Right lung (tissue), 10 donors: Measurements from ENCODE around the gene OR2A25. TPM values are rescaled to one million over a fixed set of nuclear protein-coding genes. Genes with fewer than 3 reads are reported as not detected.
"Not testable (repeated sequence)": the region's sequence is repeated elsewhere in the genome, so short reads cannot be mapped to it uniquely, and the experiment has no call there.

Experiments used
- DNase-seq, 2 donors: peaks; one replicate each; pipeline ENCODE4 v3.0.0-alpha.2; 2013
- long read RNA-seq, 8 donors: transcript quantifications; one replicate each; lab custom pipeline, GENCODE V29; 2026
- polyA plus RNA-seq, 5 donors: library from polyadenylated mRNA; unstranded; fragments of 120-200 nt; gene quantifications; one replicate each; pipeline versions ENCODE4 v1.2.1 to v1.2.3, GENCODE V29; 2013; ENCODE audit warnings: inconsistent platforms in 1 of 5, low replicate concordance in 1 of 5; ENCODE audit not compliant: insufficient read length in 5 of 5, insufficient read depth in 1 of 5

OR2A25 gene, protein sequence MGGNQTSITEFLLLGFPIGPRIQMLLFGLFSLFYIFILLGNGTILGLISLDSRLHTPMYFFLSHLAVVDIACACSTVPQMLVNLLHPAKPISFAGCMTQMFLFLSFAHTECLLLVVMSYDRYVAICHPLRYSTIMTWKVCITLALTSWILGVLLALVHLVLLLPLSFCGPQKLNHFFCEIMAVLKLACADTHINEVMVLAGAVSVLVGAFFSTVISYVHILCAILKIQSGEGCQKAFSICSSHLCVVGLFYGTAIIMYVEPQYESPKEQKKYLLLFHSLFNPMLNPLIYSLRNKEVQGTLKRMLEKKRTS
- under 1 TPM in 2 of 5 donors, not detected in 3; 0.06 to 0.12 TPM for polyA plus RNA-seq
- long read RNA-seq, donor 1, partial matches to known transcripts = 0 of 2 reads
- long read RNA-seq, donor 1, other reads (novel, unspliced or antisense) = 0 of 2 reads
- long read RNA-seq, donor 2 = 0 reads
- long read RNA-seq, donor 3 = 0 reads
- long read RNA-seq, donor 4 = 0 reads
- long read RNA-seq, donor 5 = 0 reads
- long read RNA-seq, donor 6 = 0 reads
- long read RNA-seq, donor 7 = 0 reads
- long read RNA-seq, donor 8 = 0 reads

DNA sequence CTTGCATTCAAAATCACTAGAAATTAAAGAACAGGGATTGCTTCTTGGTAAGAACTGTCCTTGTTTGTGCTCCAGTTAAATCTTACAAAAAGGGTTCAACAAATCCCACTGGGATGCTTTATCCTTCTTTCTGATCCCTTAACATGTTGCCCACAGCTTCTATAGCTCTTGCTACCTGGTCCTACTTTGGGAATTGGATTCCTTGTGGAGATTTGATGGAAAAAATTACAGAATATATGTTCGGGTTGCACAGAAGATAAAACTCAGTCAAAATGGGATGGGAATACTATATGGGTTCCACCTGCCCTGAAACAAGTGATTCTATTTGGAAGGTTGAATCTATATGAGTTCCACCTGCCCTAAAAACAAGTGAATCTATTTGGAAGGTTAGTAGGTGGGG lies at the start of gene OR2A25:
TSS of gene OR2A25 (plus strand) at position 301 of the 400 bp plus-strand sequence. CDS start 4,409 bp downstream, outside the sequence.
- no peak for DNase-seq

DNA sequence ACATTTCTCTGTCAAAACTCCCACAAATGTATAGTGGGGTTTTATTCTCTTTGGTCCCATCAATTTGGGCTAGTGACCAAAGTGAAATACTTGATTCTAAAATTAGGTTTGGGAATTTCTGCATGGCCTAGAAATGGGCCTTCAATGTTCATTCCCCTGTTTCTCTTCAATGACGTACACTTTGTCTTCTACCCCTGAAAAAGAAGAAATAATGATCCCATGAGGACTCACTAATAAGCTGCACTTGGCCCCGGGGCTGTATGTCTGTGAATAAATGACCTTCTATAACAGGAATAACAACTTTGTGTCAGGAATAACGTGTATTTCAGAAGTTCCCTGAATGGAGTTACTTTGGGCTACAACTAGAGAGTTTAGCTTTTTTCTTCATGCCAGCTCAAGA lies 49.3 kb upstream of the OR2A25 start:
- no peak for DNase-seq

DNA sequence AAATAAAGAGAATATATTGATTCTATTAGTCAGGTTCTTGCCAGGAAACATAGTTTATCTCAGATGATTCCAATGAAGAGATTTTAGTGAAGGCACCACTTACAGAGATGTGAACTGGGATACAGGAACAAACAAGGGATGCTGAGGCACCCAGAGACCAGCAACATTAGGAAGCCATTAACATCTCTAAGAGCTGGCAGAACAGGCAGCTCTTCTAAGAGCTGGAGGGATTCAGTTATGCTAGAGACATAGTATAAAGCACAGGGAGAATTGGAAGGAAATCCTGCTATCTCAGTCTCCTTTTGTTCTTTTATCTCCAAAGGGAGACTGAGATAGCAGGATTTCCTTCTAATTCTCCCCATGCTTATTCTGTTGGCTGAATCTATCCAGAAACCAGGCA lies 47.4 kb upstream of the OR2A25 start:
- DNase-seq = no peak

DNA sequence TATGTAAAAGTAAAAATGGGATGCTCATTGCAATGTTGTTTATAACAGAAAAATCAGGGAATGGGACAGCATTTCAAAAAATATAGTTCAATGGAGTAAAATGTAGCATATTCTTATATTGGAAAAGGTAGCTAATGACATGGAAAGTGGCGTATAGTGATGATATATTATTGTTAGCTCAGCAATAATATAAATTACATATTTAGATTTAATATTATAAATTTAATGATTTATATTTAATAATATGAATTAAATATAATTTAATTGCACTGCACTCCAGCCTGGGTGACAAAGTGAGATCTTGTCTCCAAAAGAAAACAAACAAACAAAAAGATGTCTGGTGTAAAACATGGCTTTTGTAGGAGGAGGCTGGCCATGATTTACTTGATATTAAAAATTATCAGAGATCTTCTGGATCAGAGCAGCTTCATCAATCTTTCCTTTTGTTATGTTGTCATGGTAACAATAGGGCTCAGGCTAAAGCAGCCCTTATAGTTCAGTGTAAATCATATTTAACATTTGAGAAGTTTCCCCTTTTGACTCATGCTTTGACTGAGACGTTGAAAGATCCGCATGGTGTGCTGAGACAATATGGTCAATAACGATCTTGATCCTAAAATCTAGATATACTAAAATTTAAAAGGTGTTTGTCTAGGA lies 46.3 kb upstream of the OR2A25 start:
- no peak for DNase-seq

DNA sequence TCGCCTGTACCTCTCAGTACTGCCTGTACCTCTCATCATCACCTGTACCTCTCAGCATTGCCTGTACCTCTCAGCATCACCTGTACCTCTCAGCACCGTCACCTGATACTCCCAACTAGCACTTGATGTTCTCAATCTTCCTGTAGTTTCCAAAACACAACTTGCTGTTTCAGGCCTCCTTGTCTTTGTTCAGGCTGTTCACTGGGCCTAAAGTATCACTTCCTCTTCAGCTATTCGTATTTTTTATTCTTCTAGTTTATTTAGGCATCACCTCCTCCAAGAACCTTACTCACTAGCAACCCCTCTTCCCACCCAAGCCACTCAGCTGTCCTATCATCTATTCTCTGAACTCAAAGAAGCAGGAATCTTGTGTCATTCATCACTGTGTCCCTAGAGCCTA lies 45.4 kb upstream of the OR2A25 start:
- no peak for DNase-seq

DNA sequence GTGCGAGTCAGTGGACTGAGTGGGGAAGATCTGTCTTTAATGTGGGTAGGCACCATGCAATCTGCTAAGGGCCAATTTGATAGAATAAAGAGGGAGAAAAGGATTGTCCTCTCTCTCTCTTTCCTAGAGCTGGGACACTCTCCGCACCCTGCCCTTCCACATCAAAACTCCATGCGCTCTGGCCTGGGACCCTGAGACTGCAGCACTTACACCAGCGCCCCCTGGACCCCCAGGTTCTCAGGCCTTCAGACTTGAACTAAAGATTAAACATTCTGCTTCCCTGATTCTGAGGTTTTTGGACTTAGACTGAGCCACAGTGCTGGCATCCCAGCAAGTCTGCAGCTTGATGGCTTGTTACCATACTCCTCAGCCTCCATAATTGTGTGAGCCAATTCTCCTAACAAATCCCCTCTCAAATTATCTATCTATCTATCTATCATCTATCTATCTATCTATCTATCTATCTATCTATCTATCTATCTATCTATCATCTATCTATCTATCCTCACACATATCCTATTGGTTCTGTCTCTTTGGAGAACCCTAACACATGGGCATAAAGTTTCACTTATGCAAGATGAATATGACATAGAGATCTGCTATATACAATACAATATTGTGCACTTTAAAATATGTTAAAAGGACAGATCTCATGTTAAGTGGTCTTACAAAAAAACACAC lies 43.3 kb upstream of the OR2A25 start:
- no peak for DNase-seq

DNA sequence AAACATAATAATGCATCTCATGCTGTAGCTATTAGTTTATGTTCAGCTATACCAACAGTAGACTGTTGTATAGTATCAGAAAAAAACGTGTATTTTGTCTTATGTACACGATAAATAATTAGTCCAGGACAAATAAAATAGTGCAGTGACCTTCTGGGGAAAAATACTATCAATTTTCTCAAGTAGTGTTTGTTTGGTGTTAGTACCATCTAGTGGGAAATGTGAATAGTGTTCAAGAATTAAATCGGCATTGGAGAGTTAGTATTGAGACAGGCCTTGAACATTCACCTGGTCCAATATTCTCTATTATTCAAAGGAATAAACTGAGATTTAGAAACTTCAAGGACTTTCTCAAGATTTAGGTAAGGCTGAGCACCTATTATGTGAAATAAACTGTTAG lies 42.5 kb upstream of the OR2A25 start:
- peak in 1 of 2 donors; percentile 21 for DNase-seq

DNA sequence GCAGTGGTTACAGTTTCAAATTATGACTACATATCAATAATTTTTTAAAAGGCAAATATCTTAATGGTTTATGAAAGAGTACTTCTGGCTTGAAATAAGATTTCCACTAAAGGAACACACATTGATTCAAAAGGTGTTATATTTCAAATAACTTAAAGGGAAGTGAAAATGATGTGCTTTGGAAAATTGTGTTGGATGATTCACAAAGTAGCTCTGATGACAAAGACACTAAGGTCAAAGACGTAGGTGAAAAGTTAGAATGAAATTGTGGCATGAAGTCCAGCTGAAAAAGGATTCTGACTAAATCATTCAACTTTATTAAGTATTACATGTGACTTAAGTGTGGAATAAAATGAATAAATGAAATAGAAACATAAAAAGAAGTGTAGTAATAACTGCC lies 41.6 kb upstream of the OR2A25 start:
- DNase-seq = no peak

DNA sequence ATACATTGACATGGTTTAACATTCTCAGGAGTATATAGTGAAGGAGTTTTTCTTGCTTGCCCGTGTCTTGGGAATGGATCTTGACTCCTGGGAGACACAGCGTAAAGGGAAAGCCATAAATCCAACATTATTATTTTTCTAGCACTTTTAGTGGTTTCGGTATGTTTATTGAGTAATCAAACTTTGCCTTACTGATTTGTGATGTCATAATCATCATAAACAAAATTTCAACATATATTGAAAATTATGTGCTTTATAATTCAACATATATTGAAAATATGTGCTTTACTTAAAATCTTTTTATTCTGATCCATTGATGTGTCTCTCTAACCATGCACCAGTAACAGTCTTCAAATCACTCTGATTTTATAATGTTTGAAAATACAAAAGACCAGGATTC lies 41.1 kb upstream of the OR2A25 start:
- no peak for DNase-seq

DNA sequence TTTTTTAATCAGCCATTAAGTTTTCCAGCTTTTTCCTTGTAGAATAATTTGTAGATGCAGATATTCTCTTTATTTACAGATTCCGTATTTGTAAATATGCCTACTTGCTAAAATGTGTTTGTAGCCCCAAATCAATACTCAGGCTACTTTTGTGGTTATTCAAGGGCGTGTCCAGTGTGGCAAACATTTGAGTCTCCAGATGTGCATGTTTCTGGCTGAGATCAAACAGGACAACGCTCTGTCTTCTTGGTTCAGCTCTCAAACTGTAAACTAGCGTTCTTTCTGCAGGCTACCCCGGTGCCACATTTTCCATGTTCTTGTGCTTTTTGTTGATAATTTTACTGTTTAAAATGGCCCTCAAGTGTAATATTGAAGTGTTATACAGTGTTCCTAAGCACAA lies 37.1 kb upstream of the OR2A25 start:
- DNase-seq = no peak

DNA sequence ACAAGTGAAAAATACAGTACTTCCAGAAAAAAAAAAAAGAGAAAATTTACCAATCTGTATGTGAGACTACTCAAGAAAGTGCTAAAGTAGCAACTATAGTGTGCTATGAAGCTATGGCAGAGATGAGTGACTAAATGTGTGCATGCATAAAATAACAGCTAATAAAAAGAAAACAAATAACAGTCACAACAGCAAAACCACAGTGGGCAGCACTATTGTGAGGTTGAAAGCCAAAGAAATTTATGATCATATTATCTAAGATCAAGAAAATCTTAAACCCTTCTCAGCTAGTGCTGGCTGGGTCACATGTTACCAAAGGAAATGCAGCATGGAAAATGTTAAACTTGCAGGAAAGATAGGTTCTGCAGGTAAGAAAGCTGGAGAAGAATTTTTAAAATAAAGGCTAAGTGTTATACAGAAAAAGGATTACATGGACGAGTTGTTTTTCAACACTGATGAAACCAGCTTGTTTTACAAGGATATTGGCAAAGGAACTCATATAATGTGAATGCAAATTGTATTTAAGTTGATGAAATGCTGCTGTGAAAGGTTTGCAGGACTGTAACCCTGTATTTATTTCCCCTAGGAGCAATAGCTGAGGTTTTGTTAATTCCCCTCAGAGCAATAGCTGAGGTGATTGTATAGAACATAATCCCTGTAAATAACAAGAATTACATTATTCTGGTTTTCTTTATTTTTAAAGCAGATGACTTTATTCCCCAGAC lies 36.5 kb upstream of the OR2A25 start:
- no peak for DNase-seq

DNA sequence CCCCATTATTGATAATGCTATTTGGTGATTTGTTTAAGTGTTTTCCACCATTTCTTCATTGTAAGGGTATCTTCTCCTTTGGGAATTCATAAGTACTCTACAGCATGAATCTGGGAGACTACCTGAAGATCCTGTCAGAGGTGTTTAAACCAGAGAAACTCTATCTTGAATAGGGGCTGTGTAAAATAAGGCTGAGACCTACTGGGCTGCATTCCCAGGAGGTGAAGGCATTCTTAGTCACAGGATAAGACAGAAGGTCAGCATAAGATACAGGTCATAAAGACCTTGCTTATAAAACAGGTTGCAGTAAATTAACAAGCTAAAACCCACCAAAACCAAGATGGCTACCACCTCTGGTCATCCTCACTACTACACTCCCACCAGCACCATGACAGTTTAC lies 34.2 kb upstream of the OR2A25 start:
- no peak for DNase-seq

DNA sequence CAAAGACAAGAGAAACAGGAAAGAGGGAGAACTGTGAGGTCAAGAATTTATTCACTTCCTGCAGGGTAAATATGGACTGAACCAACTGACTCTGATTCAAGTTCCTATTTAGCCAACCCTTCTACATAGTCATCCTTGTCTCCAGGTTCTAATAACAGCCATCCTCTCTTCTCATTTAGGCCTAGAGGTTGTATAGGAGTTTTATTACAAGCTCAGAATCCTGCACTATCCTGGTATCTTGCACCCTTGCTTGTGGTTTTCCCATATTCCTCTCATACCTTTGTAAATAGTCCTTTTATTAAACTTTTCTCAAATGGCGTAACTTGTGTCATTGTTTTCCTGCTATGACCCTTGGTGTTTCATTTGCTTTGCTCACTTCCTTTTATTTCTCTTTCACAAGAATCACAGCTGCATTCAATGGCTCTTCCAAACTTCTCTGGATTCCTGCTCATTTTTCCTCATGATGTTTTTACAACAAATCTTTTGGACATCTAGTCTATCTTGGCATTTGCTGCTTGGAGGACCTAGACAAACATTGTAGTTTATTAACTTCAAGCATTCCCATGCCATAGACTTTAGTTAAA lies 33.2 kb upstream of the OR2A25 start:
- DNase-seq = peak in 1 of 2 donors; percentile 21

DNA sequence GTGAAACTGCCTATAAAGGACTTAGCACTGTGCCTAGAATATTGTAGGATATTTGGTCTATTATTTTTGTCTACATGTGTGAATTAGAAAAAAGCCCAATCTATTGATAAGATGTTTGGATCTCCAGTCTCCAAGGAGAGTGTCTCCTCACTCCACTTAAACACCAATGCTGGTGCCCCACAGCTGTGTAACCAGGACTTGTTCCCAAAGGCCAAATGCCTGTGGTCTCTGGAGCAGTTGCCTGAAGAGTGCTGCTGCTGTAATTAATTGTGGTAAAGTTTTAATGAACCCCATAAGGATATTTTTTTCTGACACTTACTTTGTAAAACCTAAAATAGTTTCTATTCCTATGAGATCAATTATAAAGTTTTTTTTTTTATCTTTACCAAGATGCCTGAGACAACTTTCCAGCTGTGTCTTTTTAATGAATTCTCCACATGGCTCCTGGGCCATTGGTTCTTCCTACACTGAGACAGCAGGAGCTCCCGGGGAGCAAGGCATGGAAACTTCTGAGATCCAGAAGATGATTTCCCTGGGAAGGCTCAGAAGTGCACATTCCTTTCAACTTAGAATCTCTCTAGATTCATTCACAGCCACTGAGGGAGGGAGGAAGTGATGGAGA lies 32.1 kb upstream of the OR2A25 start:
- peak; percentile 58 to 62 for DNase-seq

DNA sequence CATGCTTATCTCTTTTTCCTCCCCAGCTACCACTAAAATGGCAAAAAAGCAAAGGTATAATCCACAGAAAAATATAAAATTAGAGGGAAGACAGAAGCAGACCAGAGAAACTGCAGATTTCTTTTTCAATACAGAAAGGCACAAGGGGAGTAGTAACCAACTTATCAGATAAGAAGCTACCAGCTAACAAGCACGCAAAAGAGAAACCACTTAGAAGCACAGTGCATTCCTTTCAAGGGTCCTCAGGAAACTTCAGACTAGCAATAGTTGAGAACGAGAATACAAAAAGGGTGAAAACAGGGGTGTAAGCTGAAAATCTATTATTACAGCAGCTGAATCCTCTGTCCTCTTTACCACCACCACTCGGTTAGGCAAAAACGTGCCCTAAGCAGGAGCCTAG lies 30.7 kb upstream of the OR2A25 start:
- no peak for DNase-seq

DNA sequence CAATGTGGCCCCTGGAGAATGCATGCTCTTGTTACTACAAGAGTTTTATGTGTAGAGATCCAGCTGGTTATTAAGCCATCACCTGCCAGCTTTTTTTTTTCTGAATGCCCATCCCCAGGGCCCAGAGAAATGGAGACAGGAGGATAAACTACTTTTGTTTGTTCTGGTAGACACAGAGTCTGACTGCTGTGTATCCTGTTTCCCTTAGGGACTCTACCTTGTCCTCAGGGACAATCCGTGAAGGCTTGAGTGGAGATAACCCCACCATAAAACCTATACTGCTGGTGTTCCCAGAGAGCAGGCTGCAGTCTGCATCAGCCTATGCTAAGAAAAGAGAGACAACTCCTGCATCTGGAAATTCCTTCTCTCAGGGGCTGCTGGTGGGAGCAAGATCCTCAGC lies 21.0 kb upstream of the OR2A25 start, which contains the start of gene OR2A5:
TSS of gene OR2A5 (plus strand) at position 301 of the 400 bp plus-strand sequence. CDS start 1,454 bp downstream, outside the sequence.
- DNase-seq = no peak

DNA sequence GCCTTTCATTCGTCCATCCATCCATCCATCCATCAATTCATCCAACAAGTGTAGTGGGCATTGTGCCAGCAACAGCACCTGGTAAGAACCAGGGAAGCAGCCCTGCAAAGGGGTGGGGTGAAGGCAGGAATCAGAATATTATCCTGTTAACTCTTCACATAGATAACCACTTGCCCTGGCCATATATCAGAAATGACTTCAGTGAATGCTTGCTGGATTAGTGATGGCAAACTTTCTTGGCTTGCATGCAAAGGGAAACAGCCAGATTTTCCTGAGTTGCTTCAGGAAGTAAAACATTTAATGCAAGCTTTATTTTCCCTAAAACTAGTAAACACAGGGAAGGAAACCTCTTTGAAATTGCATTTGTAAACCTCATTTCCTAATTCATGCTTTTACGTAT lies 20.1 kb upstream of the OR2A25 start:
- DNase-seq = no peak

DNA sequence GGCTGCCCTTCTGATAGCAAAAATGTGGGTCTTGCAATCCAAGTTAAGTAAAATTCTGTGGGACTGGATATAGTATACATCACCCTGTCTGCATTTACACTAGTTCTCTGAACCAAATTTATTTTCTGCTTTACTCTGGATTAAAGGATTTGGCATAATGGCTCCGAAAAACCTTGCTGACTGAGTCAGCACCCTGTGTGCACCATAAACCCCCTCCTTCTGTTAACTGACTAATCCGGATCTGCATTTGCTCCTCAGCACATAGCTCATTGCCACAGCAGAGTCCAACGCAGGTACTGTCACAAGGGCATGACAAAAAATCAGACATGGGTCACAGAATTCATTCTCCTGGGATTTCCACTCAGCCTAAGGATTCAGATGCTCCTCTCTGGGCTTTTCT lies 19.5 kb upstream of the OR2A25 start:
- DNase-seq = no peak

DNA sequence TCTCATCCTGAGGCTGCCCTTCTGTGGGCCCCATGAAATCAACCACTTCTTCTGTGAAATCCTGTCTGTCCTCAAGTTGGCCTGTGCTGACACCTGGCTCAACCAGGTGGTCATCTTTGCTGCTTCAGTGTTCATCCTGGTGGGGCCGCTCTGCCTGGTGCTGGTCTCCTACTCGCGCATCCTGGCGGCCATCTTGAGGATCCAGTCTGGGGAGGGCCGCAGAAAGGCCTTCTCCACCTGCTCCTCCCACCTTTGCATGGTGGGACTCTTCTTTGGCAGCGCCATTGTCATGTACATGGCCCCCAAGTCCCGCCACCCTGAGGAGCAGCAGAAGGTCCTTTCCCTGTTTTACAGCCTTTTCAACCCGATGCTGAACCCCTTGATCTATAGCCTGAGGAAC lies 18.7 kb upstream of the OR2A25 start:
- not testable (repeated sequence) for DNase-seq

DNA sequence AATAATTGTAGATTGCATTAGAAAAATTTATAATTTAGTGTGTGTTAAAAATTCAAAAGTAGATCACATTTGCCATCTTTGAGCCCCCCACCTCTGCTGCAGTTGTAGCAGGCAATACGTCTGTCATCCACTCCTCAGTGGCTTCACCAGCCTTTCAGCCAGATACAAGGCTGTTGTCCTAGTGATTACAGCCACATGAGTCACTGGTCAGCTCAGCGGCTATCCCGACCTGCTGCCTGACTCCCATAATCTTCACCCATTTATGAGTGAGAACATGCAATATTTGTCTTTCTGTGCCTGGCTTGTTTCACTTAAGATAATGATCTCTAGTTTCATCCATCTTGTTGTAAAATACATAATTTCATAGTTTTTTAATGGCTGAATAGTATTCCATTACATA lies 11.7 kb upstream of the OR2A25 start:
- DNase-seq = no peak

DNA sequence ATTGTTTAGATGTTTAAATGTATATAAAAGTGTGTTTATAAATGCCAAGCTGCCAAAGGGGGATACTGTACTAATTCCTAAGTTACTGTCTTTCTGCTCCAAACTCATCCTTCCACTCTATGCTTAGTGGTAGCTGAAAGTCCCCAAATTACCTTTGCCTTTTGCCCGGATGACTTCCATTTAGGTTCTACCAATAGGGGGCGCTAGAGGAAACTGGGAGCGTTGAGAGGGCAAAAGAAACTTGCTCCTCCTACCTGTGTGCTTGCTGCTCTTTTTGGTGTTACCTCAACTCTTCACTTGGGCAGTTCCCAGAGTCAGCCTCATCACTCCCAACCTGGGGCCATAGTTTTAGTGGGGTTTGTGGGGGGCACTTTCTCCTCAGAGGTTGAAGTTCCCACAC lies 5.9 kb upstream of the OR2A25 start:
- DNase-seq = no peak
